B cell (primary cell): ENCODE measurements around the gene PARD3. TPM values are rescaled to one million over a fixed set of nuclear protein-coding genes. Genes with fewer than 3 reads are reported as not detected.

Source experiments
- ATAC-seq: fragments of 200-7000 bp; cut with Tn5 transposase; one replicate; pipeline ENCODE4 v1.10.0; 2021; ENCODE audit warnings: low read depth, mild to moderate bottlenecking, moderate number of reproducible peaks, moderate library complexity
- CTCF ChIA-PET: fragments of 350-600 bp; sonication (Branson Sonifier 250); formaldehyde crosslinking; loops from one replicate; lab custom pipeline; 2021; ENCODE audit warnings: antibody characterized with exemption, inconsistent platforms; lab: Charles Lee
- POLR2A ChIA-PET: fragments of 350-600 bp; sonication (Branson Sonifier 250); formaldehyde crosslinking; loops from one replicate; lab custom pipeline; 2021; ENCODE audit warnings: antibody characterized with exemption; lab: Charles Lee
- DNase-seq: peaks from one replicate; pipeline ENCODE4 v3.0.0; 2013
- H2AFZ ChIP-seq: 2 replicates; pipeline ENCODE4 v1.6.1; 2012; ENCODE audit warnings: mild to moderate bottlenecking, low read depth, low read length; ENCODE audit not compliant: insufficient read depth, poor library complexity, severe bottlenecking
- H3K27ac ChIP-seq, 2 donors: 1 replicate in 1 of 2; 2 replicates in 1 of 2; pipeline ENCODE4 v1.5.1; 2012 to 2013; ENCODE audit warnings: low read length in 2 of 2, mild to moderate bottlenecking in 2 of 2, moderate library complexity in 1 of 2
- H3K27me3 ChIP-seq, 4 experiments: fragments of 200-600 bp in 1 of 4; sonication (generic) in 1 of 4; replicated peaks in 1 of 4; 1 replicate in 2 of 4; 2 replicates in 2 of 4; pipeline versions ENCODE4 v1.6.1 to v1.7.0; 2013 to 2016; ENCODE audit warnings: low read length in 3 of 4, mild to moderate bottlenecking in 2 of 4, mixed read lengths in 1 of 4, moderate library complexity in 1 of 4; ENCODE audit not compliant: insufficient read depth in 4 of 4, control insufficient read depth in 3 of 4; ENCODE audit errors: control extremely low read depth in 1 of 4
- H3K36me3 ChIP-seq, 2 experiments: replicated peaks in 1 of 2; 1 replicate in 1 of 2; 2 replicates in 1 of 2; pipeline versions ENCODE4 v1.6.1 to v1.7.1; 2013; ENCODE audit warnings: low read length in 1 of 2; ENCODE audit not compliant: insufficient read depth in 2 of 2, control insufficient read depth in 1 of 2; ENCODE audit errors: control extremely low read depth in 1 of 2, extremely low read depth in 1 of 2
- H3K4me1 ChIP-seq, 2 donors: fragments of 200-600 bp in 1 of 2; sonication (generic) in 1 of 2; 1 replicate in 1 of 2; 2 replicates in 1 of 2; pipeline versions ENCODE4 v1.5.1 to v1.6.1; 2013 to 2017; ENCODE audit warnings: low read length in 2 of 2; ENCODE audit not compliant: control insufficient read depth in 2 of 2, insufficient read depth in 2 of 2
- H3K4me2 ChIP-seq: replicated peaks from 2 replicates; pipeline ENCODE3; 2012; ENCODE audit warnings: mild to moderate bottlenecking, low read depth, low read length; ENCODE audit not compliant: poor library complexity, severe bottlenecking
- H3K4me3 ChIP-seq, 5 experiments: fragments of 200-600 bp in 1 of 5; sonication (generic) in 1 of 5; 1 replicate in 3 of 5; 2 replicates in 2 of 5; pipeline versions ENCODE4 v1.5.1 to v1.7.0; 2011 to 2016; ENCODE audit warnings: low read length in 4 of 5, mild to moderate bottlenecking in 4 of 5, low read depth in 2 of 5, control low read depth in 1 of 5, moderate library complexity in 1 of 5; ENCODE audit not compliant: insufficient read depth in 1 of 5; ENCODE audit errors: control extremely low read depth in 1 of 5, extremely low read depth in 1 of 5
- H3K79me2 ChIP-seq: fragments of 200-600 bp; sonication (generic); one replicate; pipeline ENCODE4 v1.6.0; 2016; ENCODE audit warnings: low read length; ENCODE audit not compliant: control insufficient read depth, insufficient read depth
- H3K9ac ChIP-seq: fragments of 200-600 bp; sonication (generic); 2 replicates; pipeline ENCODE4 v1.6.1; 2017; ENCODE audit warnings: mild to moderate bottlenecking, low read length, moderate library complexity
- H3K9me3 ChIP-seq, 3 donors: one replicate each; pipeline versions ENCODE4 v1.6.1 to v1.7.1; 2013; ENCODE audit warnings: low read length in 2 of 3; ENCODE audit not compliant: control insufficient read depth in 2 of 3, insufficient read depth in 1 of 3; ENCODE audit errors: control extremely low read depth in 1 of 3
- H4K20me1 ChIP-seq: 2 replicates; pipeline ENCODE4 v1.6.0; 2012; ENCODE audit warnings: mild to moderate bottlenecking, low read length; ENCODE audit not compliant: insufficient read depth, control insufficient read depth, poor library complexity, severe bottlenecking
- H3K27ac Mint-ChIP-seq: one replicate; pipeline ENCODE4 v1.8.0; 2021; ENCODE audit warnings: mixed read lengths
- H3K27me3 Mint-ChIP-seq: one replicate; pipeline ENCODE4 v1.8.0; 2021; ENCODE audit warnings: mixed read lengths
- H3K4me1 Mint-ChIP-seq: one replicate; pipeline ENCODE4 v1.8.0; 2021; ENCODE audit warnings: mixed read lengths
- H3K4me3 Mint-ChIP-seq: one replicate; pipeline ENCODE4 v1.8.0; 2021; ENCODE audit warnings: mixed read lengths
- H3K9me3 Mint-ChIP-seq: one replicate; pipeline ENCODE4 v1.8.0; 2022; ENCODE audit warnings: mixed read lengths; ENCODE audit not compliant: insufficient read depth
- CTCF ChIP-seq: fragments of 200-600 bp; IDR thresholded peaks from one replicate; pipeline ENCODE4 v1.8.0; 2022; ENCODE audit warnings: antibody characterized with exemption, mild to moderate bottlenecking
- EZH2 ChIP-seq: IDR thresholded peaks from 2 replicates; pipeline ENCODE4 v1.6.1; 2012; ENCODE audit warnings: borderline replicate concordance, low read depth, mild to moderate bottlenecking, moderate library complexity, low read length; ENCODE audit not compliant: insufficient read depth, poor library complexity, severe bottlenecking
- WGBS: methylation state at CpG from one replicate; pipeline ENCODE4 v1.1.5; 2013; ENCODE audit warnings: missing lambda C conversion rate; ENCODE audit not compliant: insufficient coverage; 5-methylcytosine and 5-hydroxymethylcytosine counted together
- intact Hi-C: fragments of 100-400 bp; cut with micrococcal nuclease; formaldehyde crosslinking; loops from one replicate; pipeline ENCODE4 v1.10.0; 2022
- polyA plus RNA-seq: library from polyadenylated mRNA; depleted of rRNA; stranded (reverse); fragments of >200 nt; gene quantifications from 2 replicates; pipeline ENCODE4 v1.2.3, GENCODE V29; 2012
- total RNA-seq, 2 donors: library from RNA; stranded (reverse); fragments of 120-200 nt in 1 of 2; gene quantifications; 1 replicate in 1 of 2; 2 replicates in 1 of 2; pipeline versions ENCODE4 v1.2.3 to v1.2.4, GENCODE V29; 2013 to 2022

Gene PARD3
- total and polyA plus RNA-seq, 2 donors (not counting 1 experiment from before 2014, with no cell fraction given): not detected

GRCh38 chr10:34567659-34568253 is 247.3 kb downstream of the PARD3 start:
- no peak overlapping the region for H2AFZ ChIP-seq
- no CpG with 5 or more reads among the region's 6 CpGs for WGBS
- H3K79me2 ChIP-seq: no peaks in the 10 kb centered on the region
- Mint-ChIP-seq H3K27ac (no peak overlapping the region), H3K9me3 (no peaks in the 10 kb centered on the region), H3K27me3 (no peaks in the 10 kb centered on the region), H3K4me3 (no peak overlapping the region), H3K4me1 (no peaks in the 10 kb centered on the region)
- H3K4me1 ChIP-seq: no peaks in the 10 kb centered on the region
- POLR2A ChIA-PET: no interaction called here
- DNase-seq (no peak), ATAC-seq (no peak)
- H3K9ac ChIP-seq: no peak overlapping the region
- CTCF ChIA-PET: no interaction called here
- H3K36me3 ChIP-seq: no peaks in the 10 kb centered on the region
- no peak overlapping the region for H3K27ac ChIP-seq
- H4K20me1 ChIP-seq: no peaks in the 10 kb centered on the region
- TF ChIP-seq CTCF (no peak), EZH2 (no peak)
- intact Hi-C loops: no loop called here
- no peak overlapping the region for H3K4me2 ChIP-seq
- H3K9me3 ChIP-seq: no peaks in the 10 kb centered on the region
- H3K27me3 ChIP-seq: no peaks in the 10 kb centered on the region
- H3K4me3 ChIP-seq: no peak overlapping the region

DNA sequence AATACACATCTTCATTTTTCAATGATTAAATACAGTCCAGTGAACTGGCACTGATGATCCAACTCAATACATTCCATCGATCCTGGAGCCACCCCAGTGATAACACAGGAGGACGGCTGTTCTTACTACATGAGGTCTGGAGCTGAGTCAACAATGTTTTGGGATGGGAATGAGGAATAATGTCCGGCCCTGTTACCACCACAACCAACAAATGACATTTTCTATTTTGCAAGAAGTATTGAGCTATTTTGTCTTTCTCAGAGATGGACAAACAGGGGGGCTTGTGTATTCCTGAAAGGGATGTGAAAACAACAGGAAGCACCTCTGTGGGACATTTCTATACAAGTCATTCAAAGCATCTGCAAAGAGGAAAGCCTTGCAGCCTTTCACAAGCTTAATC is 249.2 kb downstream of the PARD3 start:
- no peak overlapping the region for H3K27ac ChIP-seq
- ChIA-PET POLR2A (no interaction called here), CTCF (no interaction called here)
- H3K4me2 ChIP-seq: no peak overlapping the region
- H3K36me3 ChIP-seq: no peaks in the 10 kb centered on the region
- DNase-seq: no peak
- TF ChIP-seq CTCF (no peak), EZH2 (no peak)
- H3K27ac Mint-ChIP-seq: no peak overlapping the region
- H3K27me3 Mint-ChIP-seq: no peaks in the 10 kb centered on the region
- H3K4me3 Mint-ChIP-seq: no peak overlapping the region
- intact Hi-C loops: no loop called here
- H3K27me3 ChIP-seq: no peaks in the 10 kb centered on the region
- H3K9me3 Mint-ChIP-seq: no peaks in the 10 kb centered on the region
- H4K20me1 ChIP-seq: no peaks in the 10 kb centered on the region
- H3K79me2 ChIP-seq: no peaks in the 10 kb centered on the region
- H3K9me3 ChIP-seq: no peaks in the 10 kb centered on the region
- H2AFZ ChIP-seq: no peak overlapping the region
- no peaks in the 10 kb centered on the region for H3K4me1 ChIP-seq
- H3K4me1 Mint-ChIP-seq: no peaks in the 10 kb centered on the region
- no CpG with 5 or more reads among the region's 3 CpGs for WGBS
- ATAC-seq: no peak
- no peak overlapping the region for H3K4me3 ChIP-seq
- no peak overlapping the region for H3K9ac ChIP-seq
